D721Med (cell line): ENCODE results near the gene SIX3.

Experiments
- DNase-seq: peaks from one replicate; pipeline ENCODE4 v3.0.0; 2011; ENCODE audit warnings: low spot score; ENCODE audit not compliant: insufficient read length
- FAIRE-seq: peaks from 2 replicates; lab custom pipeline; 2011; peaks lifted over from hg19 to GRCh38; lab: Jason Lieb, UNC
- TF ChIP-seq, protein P1 (sequence below): IDR thresholded peaks from 2 replicates; pipeline ENCODE4 v1.5.1; 2012; ENCODE audit warnings: mild to moderate bottlenecking, control low read depth; ENCODE audit not compliant: insufficient read depth; ENCODE audit errors: missing control alignments

SIX3 gene

DNA sequence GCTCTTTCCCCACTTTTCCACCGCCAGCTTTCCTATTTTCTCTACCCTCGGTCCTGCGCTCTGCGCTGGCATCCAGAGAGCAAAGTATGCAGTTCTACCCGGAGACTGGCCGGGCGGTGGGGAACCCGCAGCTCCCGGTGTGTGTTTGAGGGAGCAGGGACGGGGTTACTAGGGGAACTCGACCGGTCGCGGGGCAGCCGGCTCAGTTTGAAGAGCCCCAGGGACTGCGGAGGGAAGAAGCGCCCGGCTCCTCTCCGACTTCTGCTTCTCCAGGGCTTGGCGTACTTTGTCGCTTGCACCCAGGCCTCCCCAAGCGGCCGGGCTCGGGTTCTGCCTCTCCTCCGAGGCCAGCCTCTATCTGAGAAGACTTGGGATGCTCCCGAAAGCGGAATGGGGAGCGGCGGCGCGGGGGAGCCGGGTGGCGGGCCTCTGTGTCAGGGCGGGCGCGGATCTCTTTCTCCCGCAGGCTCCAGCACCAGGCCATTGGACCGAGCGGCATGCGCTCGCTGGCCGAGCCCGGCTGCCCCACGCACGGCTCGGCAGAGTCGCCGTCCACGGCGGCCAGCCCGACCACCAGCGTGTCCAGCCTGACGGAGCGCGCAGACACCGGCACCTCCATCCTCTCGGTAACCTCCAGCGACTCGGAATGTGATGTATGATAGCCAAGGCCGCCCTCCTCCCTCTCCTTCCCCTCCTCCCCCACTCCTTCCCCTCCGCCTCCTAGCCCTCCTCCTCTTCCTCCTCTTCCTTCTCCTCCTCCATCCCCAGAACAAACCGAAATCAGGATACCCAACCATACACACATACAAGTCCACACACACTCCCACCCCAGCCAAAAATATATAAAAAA is 2.8 kb downstream of the SIX3 start:
- TF ChIP-seq, protein P1, sequence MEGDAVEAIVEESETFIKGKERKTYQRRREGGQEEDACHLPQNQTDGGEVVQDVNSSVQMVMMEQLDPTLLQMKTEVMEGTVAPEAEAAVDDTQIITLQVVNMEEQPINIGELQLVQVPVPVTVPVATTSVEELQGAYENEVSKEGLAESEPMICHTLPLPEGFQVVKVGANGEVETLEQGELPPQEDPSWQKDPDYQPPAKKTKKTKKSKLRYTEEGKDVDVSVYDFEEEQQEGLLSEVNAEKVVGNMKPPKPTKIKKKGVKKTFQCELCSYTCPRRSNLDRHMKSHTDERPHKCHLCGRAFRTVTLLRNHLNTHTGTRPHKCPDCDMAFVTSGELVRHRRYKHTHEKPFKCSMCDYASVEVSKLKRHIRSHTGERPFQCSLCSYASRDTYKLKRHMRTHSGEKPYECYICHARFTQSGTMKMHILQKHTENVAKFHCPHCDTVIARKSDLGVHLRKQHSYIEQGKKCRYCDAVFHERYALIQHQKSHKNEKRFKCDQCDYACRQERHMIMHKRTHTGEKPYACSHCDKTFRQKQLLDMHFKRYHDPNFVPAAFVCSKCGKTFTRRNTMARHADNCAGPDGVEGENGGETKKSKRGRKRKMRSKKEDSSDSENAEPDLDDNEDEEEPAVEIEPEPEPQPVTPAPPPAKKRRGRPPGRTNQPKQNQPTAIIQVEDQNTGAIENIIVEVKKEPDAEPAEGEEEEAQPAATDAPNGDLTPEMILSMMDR, result no peak
- FAIRE-seq, result no peak
- no peak for DNase-seq

GRCh38 chr2:44944952-44945612 is 3.6 kb downstream of the SIX3 start:
- DNase-seq, result no peak
- TF ChIP-seq, protein P1, result no peak

GRCh38 chr2:44945676-44946371 is 4.3 kb downstream of the SIX3 start:
- no peak for DNase-seq
- no peak for FAIRE-seq
- TF ChIP-seq, protein P1, result no peak

More at GRCh38 chr2:44944952-44945612, 3.6 kb downstream of the SIX3 start:
- no peak for FAIRE-seq

- DNase-seq, result no peak
- TF ChIP-seq, protein P1, result no peak
- FAIRE-seq, result no peak
These were observed 5.0 kb downstream of the SIX3 start for GRCh38 chr2:44946372-44947027.

GRCh38 chr2:44947028-44947375 is 5.5 kb downstream of the SIX3 start:
- DNase-seq (no peak), FAIRE-seq (no peak)
- TF ChIP-seq, protein P1, result no peak

DNA sequence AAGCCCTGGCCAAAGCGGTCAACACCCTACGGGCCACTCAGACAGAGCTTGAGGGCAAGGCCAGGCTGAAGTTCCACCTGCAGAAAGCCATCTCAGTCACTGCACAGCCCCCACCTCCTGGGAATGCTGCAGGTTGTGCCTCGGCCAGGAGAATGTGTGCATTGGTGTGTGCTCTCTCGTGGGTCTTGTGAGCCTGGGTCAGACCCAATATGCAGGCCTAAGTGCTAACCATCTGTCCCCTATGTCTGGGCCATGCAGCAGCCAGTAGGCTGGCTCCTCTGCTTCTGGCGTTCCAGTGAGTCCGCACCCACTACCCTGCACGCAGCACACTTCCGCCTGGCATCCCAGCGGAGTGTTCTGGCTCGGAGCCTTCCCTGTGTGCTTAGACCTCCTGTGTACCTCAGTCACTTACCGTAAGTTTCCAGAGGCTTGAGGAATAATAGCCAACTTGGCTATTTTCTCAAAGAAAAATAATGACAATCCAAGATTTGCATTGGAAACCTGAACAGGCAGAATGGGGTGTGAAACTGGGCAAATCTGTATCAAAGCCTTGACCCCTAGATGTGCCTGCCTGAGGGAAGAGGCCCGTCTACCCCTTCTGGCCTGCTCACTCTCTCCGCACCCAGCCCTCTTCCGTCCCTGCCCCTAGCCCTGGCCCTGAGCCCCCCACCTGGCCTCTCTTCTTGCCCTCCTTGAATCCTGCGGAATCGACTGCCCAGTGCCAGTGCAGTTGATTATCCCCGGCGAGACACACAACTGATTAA is 7.2 kb downstream of the SIX3 start:
- FAIRE-seq (no peak), DNase-seq (no peak)
- TF ChIP-seq, protein P1, result no peak
